Jurkat, Clone E6-1 (cell line): ENCODE measurements around the gene ARID1A.
A peak's percentile ranks its signal among the peaks of the same experiment; 100 is the strongest.
"Not testable (repeated sequence)": the region's sequence is repeated elsewhere in the genome, so short reads cannot be mapped to it uniquely, and the experiment has no call there.

Source experiments
- DNase-seq: peaks from one replicate; pipeline ENCODE4 v3.0.0-alpha.2; 2011; ENCODE audit warnings: low read depth, low spot score
- H3K4me3 ChIP-seq: 2 replicates; pipeline ENCODE4 v1.5.1; 2011; ENCODE audit warnings: mild to moderate bottlenecking, low read length, control low read depth, moderate library complexity

Gene ARID1A

DNA sequence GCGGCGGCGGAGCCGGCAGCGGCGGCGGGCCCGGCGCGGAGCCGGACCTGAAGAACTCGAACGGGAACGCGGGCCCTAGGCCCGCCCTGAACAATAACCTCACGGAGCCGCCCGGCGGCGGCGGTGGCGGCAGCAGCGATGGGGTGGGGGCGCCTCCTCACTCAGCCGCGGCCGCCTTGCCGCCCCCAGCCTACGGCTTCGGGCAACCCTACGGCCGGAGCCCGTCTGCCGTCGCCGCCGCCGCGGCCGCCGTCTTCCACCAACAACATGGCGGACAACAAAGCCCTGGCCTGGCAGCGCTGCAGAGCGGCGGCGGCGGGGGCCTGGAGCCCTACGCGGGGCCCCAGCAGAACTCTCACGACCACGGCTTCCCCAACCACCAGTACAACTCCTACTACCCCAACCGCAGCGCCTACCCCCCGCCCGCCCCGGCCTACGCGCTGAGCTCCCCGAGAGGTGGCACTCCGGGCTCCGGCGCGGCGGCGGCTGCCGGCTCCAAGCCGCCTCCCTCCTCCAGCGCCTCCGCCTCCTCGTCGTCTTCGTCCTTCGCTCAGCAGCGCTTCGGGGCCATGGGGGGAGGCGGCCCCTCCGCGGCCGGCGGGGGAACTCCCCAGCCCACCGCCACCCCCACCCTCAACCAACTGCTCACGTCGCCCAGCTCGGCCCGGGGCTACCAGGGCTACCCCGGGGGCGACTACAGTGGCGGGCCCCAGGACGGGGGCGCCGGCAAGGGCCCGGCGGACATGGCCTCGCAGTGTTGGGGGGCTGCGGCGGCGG, 1.0 kb downstream of the ARID1A start:
- DNase-seq = no peak
- H3K4me3 ChIP-seq = peak overlapping the region; percentile 71

DNA sequence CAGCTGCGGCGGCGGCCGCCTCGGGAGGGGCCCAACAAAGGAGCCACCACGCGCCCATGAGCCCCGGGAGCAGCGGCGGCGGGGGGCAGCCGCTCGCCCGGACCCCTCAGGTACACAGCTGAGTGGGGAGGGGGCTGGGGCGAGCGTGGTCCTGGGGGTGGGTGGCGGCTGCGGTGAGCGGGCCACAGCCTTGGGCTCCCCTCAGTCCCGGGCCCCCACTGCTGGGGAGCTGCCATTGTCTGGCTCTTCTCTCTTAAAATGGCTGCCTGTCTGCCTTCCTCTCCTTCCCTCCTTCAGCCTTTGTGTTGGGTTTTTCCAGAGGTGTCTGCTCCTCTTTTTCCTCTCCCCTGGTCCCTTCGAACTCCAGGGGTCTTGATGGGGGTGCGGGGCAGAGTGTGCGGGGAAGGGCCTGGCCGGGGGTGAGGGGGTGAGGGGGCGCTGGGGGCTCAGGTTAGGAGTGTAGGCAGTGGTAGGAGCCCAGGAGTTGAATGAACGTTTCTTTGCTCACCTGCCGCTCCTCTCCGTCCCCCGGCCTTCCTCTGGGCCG, 1.7 kb downstream of the ARID1A start:
- no peak for DNase-seq

DNA sequence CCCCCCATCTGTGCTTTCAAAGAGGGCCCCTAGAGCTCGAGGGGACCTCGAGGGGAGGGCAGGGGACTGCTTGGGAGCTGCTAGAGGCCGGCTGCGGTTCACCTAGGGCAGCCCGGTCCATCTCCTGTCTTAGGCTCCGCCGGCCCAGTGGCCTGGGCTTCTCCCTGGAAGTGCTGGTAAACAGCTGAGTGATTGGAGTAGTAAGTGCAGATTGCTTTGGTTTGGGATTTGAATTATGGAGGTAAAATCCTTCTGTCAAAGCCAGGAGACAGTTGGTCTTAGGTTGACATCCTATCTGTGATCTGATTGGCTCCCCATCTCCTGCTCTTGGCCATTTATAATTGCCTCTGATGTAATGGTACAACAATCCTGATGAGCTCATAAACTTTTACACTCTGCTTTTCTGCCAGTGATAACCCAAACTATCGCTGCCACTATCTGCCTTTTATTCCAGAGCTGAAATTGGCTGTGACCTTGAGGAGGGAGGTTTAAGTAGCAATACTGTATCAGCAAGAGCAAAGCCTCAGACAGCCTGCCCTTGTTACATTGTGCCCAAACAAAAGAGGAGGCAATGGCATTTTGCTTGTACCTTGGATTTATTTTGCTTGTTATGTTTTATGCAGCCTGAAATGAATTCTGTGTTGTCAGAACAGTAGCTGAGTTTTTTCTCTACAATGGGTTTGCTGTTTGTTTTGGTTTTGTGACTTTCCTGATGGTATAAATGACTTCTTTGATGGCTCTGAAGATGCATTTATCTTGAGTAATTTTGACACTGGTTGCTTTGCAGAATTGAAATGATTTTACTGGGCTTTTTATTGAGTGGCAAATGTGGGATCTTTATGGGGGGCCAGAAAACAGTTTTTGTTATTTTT, 2.4 kb downstream of the ARID1A start:
- peak; percentile 80 for DNase-seq
- H3K4me3 ChIP-seq = peak overlapping the region; percentile 71

More for the DNA sequence above, 1.7 kb downstream of the ARID1A start:
- H3K4me3 ChIP-seq = peak overlapping the region; percentile 71

DNA sequence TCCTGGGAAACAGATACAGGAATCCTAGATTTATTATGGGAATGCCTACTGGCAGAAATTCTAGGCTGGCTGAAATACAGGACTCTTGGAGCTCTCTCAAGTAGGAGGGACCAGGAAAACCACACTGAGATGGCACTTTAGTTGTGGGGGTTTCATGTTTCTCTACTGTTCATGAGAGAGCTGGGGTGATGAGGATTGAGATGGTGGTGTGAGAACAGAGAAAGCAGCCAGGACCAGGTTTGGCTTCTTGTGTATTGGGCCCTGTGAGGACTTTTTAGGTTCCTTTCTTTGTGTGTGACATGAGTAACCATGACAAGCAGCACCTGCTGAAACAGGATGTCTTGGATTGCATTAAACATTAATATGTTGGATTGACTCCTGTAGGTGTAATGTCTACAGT, 4.9 kb downstream of the ARID1A start:
- no peak for DNase-seq
- no peak overlapping the region for H3K4me3 ChIP-seq

DNA sequence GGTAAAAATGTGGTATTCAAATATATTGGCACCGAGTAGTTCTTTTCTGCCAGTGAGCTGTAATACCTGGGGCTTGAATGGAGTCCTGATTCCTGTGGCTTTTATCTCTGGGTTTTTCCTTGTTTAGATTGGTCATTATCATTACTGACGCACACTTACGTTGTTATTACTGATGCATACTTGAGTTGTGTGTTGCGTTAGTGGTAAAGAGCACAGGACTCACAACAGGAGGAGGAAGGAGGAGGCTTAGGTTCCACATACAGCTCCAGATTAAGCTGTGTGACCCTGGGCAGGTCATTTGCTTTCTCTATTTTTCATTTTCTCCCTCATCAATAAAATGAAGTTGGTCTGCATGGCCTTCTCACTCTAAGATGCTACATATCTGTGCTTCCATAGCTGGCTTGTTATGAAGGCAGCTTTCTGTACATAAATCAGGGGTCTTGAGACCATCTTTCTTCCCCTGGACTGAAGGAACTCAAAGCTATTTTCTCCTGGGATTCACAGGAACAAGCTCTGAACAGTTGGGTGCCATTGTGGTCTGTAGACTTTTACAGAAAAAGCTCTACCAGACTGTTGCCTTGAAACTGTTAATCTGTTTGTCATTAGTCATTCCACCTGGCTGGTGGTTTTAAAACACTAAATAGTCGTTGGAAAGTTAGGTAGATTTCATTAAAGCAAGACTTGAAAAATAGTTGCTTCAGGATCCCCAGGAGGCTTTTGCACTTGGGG, 5.6 kb downstream of the ARID1A start:
- H3K4me3 ChIP-seq = peak overlapping the region; percentile 7; the same call in 1 of the 2 replicates
- DNase-seq = no peak

DNA sequence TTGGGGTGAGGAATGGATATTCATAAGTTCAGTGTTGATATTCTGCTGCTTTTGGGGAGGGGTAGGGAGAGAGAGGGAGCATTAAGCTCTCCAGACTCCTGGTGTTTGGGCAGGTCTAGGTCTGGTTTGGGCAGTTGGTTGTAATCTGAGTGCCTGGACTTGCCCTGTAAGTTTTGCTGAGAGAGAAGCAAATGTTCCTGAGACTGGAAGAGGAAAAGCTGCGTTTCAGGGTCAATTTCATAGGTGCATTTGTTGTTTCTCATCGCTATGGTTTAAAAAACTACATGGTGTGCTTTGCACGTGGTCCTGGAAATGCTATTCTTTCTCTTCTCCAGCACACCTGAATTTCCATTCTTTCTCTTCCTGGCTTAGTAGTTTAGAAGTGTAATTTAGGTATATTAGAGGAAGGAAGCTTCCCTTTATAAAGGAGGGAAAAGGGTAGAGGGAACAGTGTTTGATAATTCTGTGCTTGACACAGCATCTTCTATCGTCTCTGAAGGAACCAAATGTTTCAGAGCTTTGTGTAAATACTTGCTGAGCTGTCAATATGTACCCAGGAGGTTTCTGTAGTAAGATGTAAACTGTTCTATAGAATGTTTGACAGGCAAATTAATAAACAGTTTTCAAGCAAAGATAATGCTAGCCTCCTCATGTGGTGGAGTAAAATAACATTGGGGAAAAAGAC, 6.3 kb downstream of the ARID1A start:
- no peak overlapping the region for H3K4me3 ChIP-seq
- no peak for DNase-seq

DNA sequence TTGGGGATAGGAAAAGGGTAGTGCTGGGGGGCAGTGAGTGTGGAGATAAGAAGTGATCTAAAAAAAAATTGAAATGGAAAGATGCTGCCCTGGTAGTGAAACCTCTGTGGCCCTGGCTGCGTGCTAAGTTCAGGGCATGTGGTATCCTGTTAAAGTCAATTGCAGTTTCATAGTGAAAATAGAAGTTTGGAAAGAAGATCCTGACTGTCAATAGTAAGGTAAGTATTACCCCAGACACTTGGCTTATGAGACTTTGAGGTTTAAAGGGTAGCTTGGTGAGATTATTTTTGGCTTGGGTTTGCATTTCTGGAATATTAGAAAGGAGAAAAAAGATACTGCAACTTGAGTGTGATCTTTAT, 6.8 kb downstream of the ARID1A start:
- DNase-seq = no peak
- no peak overlapping the region for H3K4me3 ChIP-seq

DNA sequence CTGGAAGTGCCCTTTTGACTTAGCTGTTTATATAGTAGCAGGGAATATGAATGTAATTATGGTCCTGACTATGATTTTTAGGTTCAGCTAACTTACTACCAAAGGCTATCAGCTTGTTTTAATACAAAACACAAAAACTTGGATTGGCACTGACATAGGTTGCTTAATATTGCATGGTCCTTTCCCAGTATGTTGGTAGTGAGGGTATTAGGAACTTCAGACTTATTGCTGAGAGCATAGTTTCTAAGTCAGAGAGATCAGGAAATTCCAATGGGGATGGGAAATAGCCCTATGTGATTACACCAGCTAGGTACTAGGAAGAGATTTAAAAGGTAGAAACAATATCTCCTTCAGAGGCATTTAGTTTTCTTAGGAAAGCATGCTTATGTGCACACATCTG, 7.7 kb downstream of the ARID1A start:
- H3K4me3 ChIP-seq = no peak overlapping the region
- DNase-seq = no peak

DNA sequence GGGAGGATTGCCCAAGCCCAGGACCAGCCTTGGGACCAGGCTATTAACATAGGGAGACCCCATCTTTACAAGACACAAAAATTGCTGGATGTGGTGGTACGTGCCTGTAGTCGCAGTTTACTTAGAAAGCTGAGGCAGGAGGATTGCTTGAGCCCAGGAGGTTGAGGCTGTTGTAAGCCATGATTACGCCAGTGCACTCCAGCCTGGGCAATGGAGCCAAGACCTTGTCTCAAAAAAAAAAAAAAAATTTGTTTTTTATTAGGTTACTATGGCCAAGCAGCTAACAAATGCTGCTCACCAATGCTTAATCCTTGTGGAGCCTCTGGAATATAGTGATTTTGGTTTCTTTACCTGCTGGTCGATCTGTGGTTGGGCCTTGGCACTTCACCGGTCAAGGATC, 8.8 kb downstream of the ARID1A start:
- H3K4me3 ChIP-seq = no peak overlapping the region
- DNase-seq = no peak

DNA sequence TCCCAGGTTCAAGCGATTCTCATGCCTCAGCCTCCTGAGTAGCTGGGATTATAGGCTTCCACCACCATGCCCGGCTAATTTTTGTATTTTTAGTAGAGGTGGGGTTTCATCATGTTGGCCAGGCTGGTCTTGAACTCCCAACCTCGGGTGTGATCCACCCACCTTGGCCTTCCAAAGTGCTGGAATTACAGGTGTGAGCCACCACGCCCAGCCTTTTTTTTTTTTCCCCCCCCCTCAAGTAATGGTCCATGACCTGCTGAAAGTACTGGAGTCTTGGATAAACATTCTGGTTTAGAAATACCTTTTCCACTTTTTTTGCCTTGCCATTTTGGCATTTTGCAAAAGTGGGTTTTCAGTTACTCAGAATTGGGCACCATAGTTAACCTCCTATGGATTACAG, 9.4 kb downstream of the ARID1A start:
- not testable (repeated sequence) for DNase-seq, H3K4me3 ChIP-seq

DNA sequence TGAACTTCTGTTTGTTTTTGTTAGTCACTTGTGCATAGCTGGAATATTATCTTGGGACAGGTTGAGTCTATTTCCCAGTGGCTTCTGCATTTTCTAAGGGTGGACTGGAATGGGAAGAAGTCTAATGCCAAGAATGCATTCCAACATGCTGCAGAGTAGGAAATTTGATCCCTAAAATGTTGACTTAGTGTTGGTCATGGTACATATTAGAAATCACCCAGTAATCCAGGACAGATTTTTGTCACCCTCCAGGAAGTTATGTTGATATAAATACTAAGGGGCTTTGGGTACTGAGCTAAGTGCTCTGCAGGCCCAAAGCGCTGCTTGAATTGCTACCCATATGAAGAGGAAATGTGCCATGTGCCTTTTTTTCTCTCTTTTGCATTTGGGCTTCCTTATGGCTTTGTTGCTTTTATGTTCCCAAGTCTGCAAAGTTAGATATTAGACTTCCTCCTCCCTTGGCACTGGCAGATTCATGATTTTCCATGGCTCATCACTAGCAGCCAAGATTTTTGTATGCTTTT, 10.0 kb downstream of the ARID1A start:
- H3K4me3 ChIP-seq = no peak overlapping the region
- no peak for DNase-seq

DNA sequence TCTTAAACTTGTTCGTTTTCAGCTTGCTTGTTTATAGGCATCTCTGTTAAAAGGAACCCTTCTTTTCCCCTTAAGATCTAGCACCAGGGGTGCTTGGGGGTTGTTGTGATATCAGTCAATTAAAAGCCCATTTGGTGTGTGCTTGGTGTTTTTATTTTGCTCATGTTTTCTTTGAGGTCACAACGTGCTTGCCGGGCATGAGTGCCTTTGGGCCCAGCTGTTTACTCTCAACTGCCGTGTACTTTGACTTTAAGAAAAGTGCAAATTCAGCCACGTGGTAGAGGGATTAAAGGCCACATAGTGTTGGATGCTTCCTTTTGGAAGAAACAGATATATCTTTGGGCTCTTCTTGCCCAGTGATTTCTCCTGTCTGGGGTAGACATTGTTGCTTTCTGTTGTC, 10.5 kb downstream of the ARID1A start:
- no peak for DNase-seq
- H3K4me3 ChIP-seq = no peak overlapping the region

DNA sequence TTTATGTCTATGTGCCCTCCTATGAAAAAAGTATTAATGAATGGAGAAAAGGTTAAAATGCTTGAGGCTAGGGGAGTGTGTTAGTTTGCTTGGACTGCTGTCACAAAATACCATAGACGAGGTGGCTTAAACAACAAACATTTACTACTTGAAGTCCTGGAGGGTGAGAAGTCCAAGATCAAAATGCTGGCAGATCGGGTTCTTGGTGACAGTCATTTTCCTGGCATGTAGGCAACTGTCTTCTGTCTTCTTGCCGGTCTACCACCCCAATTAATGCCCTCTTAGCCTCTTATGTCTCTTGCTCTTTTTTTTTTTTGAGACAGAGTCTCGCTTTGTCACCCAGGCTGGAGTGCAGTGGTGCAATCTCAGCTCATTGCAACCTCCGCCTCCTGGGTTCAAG, 15.0 kb downstream of the ARID1A start:
- no peak for DNase-seq
- no peak overlapping the region for H3K4me3 ChIP-seq

DNA sequence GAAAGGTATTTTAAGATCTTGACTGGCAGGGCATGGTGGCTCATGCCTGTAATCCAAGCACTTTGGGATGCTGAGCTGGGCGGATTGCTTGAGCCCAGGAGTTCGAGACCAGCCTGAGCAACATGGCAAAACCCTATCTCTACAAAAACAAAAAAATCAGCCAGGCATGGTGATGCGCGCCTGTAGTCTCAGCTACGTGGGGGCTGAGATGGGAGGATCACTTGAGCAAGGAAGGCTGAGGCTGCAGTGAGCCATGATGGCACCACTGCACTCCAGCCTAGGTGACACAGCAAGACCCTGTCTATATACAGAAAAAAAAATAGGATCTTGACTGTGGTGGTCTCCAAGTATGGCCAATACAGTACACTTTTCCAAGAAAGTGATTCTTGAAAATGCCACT, 16.0 kb downstream of the ARID1A start:
- DNase-seq = no peak
- no peak overlapping the region for H3K4me3 ChIP-seq

DNA sequence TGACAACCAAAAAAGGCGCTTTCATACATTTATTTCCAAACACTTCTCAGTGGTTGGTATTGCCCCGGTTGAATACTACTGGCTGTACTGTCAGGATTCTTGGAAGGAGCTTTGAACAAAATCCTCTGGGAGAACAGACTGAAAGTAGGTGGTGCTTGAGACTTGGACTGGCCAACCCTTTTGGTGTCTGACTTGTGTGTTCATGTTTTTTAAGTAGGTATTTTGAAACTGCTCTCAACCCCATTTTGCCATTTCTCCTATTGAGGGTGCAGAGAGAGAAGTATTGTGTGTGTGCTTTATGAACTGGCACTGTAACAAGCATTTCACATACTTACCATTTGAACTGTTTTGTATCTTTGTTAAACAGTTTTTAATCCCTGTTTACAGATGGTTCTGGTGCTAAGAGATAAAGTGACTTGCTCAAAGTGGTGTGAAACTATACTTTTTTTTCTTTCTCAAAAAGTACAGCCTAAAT, 21.2 kb downstream of the ARID1A start:
- no peak overlapping the region for H3K4me3 ChIP-seq
- DNase-seq = no peak

DNA sequence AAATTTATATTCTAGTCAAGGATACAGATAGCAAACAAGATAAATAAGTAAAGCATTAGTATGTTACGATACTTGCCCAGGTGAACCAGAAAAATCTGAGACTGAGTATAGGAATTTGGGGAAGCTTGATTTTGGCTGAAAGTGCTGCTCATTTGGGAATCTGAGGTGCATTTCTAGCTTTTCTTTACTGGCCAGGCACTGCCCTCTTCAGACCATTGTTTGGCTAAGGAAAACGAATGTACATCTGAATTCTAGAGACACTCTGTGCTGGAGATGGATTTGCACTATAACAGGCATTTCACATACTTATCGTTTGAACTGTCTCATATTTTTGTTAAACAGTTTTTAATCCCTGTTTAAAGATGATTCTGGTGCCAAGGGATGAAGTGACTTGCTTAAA, 23.4 kb downstream of the ARID1A start:
- H3K4me3 ChIP-seq = no peak overlapping the region
- no peak for DNase-seq

DNA sequence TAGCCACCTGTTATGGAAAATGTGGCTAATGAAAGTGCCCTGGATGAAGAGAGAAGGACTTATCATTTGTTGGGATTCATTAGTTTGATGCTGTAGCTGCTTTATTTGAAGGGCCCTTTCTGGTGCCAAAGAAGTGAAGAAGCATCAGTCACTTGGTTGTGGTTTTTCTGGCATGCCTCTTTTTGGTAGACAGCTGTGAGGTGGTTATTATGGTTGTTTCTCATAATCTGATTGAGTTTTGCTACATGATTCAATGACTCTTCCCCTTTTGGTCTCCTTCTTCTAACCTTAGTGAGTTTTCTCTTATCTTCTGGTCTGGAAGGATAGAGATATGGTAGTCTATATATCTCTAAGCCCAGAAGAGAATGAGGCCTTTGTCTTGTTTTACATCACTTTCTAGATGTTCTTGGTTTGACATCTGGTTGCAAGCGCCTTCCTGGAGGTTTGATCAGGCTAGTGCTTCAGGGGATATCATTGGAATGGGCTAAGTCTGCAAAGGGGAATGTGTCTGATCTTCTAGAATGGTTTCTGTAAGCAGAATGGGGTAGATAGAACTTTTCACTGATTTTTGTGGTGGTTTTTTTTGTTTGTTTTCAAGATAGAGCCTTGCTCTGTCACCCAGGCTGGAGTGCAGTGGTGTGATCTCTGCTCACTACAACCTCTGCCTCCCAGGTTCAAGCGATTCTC, 26.0 kb downstream of the ARID1A start:
- DNase-seq = peak; percentile 82

More for the DNA sequence above, 26.0 kb downstream of the ARID1A start:
- no peak overlapping the region for H3K4me3 ChIP-seq
